ENCODE results near the gene SLC2A9.

The SLC2A9 gene

GRCh38 chr4:9880406-9881197, 140.7 kb downstream of the SLC2A9 start:
- FAIRE-seq = no peak

DNA sequence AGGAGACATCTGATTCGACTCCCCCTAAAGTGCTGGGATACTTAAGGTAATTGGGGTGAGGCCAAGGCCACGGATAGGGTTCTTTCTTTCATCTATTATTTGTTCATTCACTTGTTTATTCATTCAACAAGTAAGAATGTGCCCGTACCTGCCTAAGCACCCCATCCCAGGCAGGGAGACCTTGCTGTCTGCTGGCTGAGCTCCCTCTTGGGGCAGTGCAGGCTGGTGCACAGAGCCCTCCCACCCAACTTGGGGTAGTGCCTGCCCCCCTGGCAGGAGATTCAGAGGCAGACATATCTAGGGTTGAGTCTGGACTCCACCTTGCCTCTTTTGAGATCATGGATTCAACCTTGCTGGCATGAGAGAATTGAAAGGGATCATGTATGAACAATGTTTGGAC, 144.2 kb downstream of the SLC2A9 start:
- FAIRE-seq = no peak

DNA sequence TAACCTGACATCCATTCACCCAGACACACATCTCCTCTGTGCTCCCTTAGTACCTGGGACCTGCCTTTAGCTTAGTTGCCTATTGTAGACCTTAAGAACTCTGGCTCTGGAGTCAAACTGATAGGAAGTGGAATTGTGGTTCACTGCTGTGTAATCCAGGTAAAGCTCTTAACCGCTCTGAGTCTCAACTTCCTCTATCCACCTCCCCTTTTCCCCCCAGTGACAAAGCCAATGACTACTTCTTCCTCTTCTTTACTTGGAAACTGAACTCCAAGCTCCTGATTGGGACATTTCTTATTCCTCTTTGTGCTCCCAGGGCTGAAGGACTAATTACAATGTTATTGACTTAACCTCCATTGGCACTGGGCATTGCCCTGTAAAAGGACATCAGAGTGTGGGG, 145.8 kb downstream of the SLC2A9 start:
- no peak for FAIRE-seq

- FAIRE-seq = no peak
These were observed 146.9 kb downstream of the SLC2A9 start for GRCh38 chr4:9874385-9874784.

DNA sequence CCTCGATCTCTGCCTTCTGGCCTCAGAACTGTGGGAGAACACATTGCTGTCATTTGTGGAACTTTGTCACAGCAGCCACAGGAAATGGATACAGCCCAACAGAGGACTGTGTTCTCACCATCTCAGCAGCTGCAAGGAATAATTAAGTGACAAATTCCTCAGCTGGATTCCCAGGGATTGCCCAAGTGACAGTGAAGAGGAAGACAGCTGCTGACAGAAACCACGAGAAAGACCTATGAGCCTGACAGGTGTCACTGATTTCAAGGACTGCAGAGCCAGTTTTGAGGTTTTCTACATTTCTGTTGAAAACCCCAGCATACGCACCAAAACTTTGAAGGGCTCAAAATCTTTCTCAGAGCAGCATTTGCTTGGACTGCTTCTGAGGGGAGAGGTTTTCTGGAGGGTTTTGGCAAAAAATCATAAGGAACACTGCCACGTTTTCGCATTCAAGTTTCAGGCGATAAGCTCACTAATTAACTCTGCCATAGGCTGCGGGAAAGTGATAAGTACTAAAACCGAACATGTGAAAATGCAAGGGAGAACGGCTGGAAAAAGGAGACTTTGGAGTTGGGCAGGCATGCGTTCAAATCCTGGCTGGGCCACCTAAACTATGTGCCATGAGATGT, 151.0 kb downstream of the SLC2A9 start:
- no peak for FAIRE-seq

- FAIRE-seq = no peak
These were observed 153.4 kb downstream of the SLC2A9 start for GRCh38 chr4:9867751-9868425.

GRCh38 chr4:9866931-9867330, 154.4 kb downstream of the SLC2A9 start:
- no peak for FAIRE-seq

- no peak for FAIRE-seq
These were observed 159.7 kb downstream of the SLC2A9 start for GRCh38 chr4:9861561-9861960.

- no peak for FAIRE-seq
These were observed 161.5 kb downstream of the SLC2A9 start for GRCh38 chr4:9859810-9860209.

GRCh38 chr4:9849538-9849920, 171.8 kb downstream of the SLC2A9 start:
- no peak for FAIRE-seq

GRCh38 chr4:9847968-9848748, 173.1 kb downstream of the SLC2A9 start:
- no peak for FAIRE-seq

GRCh38 chr4:9845791-9846493, 175.4 kb downstream of the SLC2A9 start:
- no peak for FAIRE-seq

DNA sequence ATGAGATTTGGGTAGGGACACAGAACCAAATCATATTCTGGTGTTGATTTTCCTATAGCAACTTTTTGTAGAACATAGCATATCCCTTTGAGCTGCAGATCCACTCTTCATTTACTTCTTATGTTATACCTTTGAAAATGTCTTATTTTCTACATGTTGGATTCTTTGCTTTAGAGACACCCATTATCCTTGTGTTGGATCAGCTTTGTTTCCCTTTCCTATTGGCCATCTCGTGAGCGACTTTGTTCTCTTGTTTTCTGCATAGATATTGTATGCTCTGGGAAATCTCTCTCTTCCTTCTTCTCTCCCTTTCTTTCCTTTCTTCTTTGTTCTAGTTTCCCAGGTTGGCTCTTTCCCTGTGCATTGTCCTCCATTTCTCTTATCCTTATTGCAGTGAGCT, 180.2 kb downstream of the SLC2A9 start:
- FAIRE-seq = no peak

- FAIRE-seq = no peak
These were observed 185.9 kb downstream of the SLC2A9 start for GRCh38 chr4:9835430-9835829.

DNA sequence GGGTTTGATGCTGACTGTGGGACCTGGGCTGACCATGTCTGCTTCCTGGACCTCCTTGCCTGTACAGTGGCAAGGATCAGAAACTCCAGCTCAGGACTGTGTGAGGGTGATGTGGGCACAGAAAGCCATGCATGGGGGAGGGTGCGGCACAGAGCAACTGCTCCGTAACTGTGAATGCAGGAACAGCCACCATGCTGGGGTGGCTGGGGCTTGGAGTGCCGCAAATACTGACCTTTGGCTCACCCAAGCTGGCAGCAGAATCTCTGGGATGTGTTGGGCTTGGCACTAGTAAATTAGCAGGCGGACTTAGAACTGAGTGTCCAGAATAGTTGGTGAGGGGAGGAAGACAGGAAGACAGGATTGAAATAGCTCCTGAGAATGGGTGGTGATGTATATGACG, 187.9 kb downstream of the SLC2A9 start:
- FAIRE-seq = no peak

DNA sequence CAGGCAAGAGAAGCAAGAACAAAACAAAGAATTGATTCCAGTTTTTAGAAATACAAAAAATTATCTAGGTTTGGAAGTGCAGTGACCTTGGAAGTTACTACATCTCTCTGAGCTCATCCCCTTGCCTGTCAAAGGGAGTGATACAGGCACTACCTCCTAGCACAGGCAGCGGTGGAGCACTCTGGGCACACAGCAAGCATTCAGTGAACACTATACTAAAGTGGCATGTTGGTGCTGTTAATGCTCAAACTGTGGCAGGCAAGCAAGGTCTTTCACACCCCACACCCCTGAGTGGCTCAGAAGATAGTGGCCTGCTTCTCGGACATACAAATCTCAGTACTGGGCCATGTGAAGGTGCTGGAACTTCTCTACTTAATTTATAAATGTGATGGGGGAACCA, 188.7 kb downstream of the SLC2A9 start:
- FAIRE-seq = no peak

- no peak for FAIRE-seq
These were observed 194.7 kb downstream of the SLC2A9 start for GRCh38 chr4:9826551-9826950.

- FAIRE-seq = no peak
These were observed 196.2 kb downstream of the SLC2A9 start for GRCh38 chr4:9825049-9825448.

DNA sequence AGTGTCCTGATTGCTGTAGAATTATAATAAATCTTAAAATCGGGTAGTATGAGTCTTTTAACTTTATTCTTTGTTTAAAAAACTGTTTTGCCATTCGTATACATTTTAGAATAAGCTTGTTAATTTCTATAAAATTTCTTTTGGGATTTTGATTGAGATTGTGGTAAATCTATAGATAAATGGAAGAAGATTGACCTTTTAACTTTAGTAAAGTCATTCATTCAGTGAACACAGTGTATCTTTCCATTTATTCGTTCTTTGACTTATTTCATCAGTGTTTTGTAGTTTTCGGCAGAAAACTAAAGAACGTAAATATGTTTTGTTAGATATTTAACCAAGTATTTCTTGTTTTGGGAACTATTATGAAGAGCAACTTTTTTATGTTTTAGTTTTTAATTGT, 201.0 kb downstream of the SLC2A9 start:
- no peak for FAIRE-seq

GRCh38 chr4:9816285-9816684, 205.0 kb downstream of the SLC2A9 start:
- no peak for FAIRE-seq

DNA sequence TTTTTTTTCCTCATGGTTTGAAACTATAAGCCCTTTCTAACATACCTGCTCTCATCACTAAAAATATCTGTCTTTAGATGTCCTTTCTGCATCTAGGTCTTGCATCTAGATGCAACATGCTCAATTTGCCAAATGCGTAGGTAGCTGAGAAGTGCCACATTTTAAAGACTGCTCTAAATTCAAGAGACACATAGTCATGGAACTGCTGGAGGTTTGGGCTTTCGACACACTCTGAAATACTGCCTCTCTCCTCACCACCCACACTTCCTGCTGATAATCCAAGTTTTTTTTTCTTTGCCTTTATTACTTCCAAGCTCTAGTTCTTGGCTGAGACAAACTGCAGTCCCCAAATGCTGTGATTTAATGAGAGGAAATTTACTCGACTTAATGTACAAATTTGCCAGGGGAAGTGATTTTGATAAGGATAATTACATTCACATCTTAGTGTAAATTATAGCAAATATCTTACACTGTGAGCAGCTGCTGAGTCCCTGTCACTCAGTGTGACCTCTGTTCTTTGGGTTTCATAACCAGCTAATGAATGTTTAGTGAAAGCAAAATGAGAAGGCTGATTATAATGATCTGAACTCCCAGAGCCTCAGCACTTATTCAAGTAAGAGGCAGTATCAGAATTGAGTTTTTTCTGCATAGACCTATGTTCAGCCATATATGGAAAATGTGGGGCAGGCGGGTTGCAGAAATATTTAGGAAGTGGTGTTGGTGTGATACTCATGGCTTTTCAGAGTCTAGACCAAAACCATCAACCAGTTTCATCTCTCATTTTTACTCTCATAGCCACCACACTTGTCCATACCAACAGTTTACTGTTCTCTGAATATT, 208.6 kb downstream of the SLC2A9 start:
- no peak for FAIRE-seq

DNA sequence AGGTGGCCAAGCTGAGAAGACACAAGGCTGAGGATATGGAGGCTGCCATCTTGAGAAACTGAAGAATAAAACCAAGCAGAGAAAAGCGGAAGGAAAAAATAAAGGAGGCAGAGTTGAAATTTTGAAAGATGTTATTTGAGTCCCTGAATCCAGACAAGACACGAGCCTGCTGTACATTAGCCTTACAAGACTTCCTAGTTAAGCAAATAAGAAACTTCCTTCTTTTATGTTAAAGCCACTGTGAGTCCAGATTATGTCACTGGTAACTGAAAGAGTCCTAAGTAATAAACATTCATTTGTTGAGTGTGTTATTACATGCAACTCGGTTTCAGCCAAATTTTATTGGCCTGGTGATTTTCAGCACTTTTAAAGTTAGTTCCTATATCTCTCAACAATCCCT, 209.5 kb downstream of the SLC2A9 start:
- FAIRE-seq = no peak
